Activated T-cell treated with anti-CD3 and anti-CD28 coated beads, Interleukin-2, amount 50 U/mL, for 1 hour (primary cell): ENCODE results near the gene ISYNA1.
A peak's percentile ranks its signal among the peaks of the same experiment; 100 is the strongest.

ENCODE experiments used
- DNase-seq: peaks from one replicate; pipeline ENCODE4 v3.0.0-alpha.2; 2020

Gene ISYNA1

GRCh38 chr19:18437491-18438330, at the start of gene ISYNA1:
Gene ISYNA1, minus strand, starts transcription at chr19:18438133. Its CDS starts 154 bp downstream, at chr19:18437979.
- peak; percentile 70 for DNase-seq

DNA sequence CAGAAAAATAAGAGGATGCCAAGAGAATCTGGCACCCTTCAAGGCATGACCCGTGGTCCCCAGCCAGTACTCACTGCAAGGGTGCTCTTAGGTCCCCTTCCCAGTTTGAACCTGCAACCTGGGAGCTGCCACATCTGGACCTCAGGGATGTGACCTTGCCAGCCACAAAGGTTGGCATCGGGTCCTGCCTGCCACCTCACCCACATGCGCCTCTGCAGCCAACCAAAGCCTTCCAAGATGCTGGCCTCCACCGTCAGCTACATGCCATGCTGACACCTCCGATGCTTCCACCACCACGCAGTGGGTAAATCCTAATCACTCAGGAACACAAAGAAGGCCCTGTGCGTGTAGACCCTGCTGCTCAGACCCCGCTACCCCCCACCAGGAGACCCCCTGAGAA, 48.8 kb upstream of the ISYNA1 start:
- DNase-seq: no peak

DNA sequence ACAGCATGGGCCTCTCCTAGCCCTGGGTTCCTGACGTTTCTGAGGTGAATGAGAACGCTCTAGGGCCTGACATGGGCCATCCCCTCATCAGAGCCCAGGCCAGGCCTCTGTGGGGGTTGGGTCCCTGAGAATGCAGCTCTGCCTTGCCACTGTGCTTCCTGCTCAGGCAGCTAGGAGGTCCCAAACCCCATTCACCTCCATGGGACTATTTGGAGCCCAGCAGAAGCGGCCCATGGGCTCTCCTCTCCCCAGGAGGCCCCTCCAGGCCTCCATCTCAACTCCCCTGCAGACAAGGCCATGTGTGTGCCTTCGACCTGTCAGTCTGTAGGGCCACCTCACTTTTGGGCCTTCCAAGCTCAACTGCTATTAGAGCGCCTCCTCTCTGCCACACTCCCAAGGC, 47.1 kb upstream of the ISYNA1 start:
- DNase-seq: no peak

DNA sequence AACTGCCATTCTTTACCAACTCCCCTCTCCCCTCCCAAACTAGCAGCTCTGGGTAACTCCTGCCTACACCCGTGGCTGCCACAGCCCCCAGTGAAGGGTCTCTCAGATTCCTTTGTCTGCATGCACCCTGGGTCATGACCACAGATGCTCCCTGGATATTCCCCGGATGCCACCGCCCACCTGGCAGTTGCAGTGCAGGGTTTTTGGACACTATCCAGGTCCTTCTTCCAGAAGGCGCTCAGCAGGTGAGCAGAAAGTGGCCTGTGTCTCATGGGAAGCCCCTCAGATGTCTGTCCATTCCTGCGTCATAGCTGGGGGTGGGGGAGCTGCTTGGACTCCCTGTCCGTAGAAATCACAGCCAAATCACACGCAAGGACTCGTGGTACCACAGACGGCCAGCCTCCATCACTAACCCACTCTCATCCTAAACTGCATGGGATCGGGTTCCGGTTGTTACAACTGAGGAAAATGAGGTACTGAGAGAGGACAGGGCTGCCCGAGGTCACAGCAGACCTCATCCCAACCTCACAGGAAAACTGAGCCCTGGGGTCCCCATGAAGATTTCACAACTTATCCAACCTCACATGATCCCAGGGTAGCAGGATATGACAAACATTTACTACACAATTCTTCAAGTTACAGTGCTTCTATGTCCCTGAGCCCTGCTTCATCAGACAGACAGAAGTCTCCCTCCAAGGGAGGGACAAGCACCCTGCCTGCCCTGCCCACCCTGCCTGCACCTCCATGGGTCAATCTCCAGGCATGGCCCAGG, 45.4 kb upstream of the ISYNA1 start:
- no peak for DNase-seq

GRCh38 chr19:18481505-18482222, 43.7 kb upstream of the ISYNA1 start:
- DNase-seq: no peak

GRCh38 chr19:18480006-18480691, 42.2 kb upstream of the ISYNA1 start:
- DNase-seq: no peak

GRCh38 chr19:18478545-18479311, 40.8 kb upstream of the ISYNA1 start:
- DNase-seq: no peak

GRCh38 chr19:18477974-18478373, 40.0 kb upstream of the ISYNA1 start:
- DNase-seq: no peak

DNA sequence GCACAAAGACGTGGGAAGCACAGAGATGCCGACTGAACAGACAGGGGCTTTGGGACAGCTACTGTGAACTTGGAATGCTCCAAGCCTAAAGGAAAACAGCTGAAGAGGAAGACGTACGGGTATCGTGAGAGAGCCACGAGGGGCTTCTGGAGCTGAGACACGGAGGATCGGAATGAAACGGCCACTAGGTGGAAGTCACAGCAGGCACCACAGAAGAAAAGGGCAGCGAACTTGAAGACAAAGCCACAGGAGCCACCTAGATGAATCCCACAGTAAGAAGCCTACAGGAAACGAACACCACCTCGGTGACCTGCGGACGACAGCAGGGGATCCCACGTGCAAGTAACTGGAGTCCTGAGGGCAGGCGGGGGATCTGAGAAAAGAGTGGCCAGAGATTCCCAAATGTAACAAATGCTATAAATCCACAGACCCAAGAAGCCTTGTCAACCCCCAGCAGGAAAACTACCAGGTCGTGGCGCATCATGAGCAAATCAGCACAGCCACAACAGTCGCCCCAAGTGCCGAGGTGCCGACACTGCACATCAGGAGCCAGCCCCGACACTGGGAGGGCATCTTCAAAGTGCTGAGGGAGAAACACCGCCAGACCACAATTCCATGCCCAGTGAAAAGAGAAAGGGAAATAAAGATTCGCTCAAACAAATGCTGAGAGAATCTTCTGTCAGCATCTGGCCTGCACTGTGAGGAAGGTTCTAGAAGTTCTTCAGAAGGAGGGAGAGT, 39.3 kb upstream of the ISYNA1 start:
- DNase-seq: no peak

DNA sequence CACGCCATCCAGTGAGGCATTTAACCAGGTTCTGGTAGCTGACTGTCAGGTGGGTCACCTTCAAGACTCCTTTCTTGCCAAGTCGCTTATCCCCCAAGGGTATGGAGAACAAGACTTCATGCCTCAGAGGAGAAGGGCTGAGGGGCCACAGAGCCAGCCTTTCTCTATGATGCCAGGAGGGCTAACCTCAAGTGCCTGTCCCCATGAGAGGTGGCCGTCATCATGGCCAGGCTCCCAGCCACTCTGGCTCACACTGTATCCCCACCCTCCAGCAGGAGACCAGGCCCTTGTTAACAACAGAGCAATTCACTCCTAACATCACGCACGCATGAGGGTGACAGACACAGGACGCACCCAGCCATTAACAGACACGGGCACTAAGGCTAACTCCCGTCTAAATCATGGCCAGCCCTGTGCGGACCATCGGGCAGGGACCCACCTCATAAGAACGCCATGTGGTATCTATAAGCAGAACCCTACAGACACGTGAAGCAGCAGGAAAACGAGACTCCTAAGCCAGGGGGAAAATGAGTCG, 38.6 kb upstream of the ISYNA1 start:
- DNase-seq: no peak

- no peak for DNase-seq
These were observed 37.9 kb upstream of the ISYNA1 start for GRCh38 chr19:18475762-18476331.

DNA sequence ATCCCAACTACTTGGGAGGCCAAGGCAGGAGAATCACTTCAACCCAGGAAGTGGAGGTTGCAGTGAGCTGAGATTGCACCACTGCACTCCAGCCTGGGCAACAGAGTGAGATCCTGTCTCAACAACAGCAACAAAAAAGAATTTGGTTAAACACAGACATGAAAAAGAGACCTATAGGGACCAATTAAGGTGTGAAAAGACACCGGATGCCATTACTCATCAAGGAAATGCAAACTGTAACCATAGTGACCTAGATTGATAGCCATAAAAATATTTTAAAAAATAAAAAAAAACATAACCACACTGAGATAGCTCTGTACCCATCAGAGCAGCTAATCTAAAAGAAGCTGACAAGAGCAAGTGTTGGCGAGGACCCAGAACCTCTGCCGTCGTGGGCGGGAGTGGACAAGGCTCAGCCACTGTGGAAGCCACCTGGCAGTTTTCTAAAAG, 37.1 kb upstream of the ISYNA1 start:
- no peak for DNase-seq

DNA sequence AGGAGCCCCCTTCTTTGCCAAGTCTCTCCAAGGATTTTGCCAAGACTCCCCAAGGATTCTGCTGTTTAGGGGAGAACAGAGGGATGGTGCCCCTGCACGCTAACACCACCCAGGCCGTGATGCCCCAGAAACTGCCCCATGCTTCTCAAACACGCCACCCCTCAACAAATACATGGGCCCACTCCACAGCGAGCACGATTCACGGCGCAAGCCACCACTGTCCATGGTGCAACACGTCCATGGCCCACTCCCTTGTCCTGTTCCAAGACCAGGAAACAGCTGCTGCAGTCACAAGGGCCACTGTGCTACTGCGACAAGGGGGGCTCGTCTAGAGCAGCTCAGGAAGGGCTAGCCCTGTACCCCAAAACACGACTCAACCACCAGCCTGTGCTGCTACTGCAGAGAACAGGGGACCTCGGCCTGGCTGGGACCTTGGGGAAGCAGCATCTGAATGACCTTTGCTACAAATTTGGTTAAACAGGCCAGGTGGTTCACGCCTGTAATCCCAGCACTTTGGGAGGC, 36.5 kb upstream of the ISYNA1 start:
- no peak for DNase-seq

DNA sequence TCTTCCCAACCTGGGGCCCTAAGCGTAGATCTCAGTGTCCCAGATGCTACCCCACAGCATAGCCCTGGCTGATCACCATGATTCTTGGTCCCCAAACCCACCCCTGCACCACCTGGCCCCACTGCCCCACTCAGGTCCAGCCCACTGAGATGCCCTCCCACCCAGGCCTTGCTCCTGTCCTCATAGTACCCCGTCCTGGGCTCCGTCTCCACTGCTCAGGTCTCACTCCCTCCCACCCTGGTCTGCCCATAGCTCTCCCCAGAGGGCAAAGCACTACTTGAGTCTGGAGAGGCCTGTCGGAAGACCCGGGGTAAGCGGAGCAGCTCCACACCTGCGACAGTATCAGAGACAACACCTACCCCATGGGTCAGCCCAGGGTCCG, 35.8 kb upstream of the ISYNA1 start:
- DNase-seq: no peak

GRCh38 chr19:18473003-18473705, 35.2 kb upstream of the ISYNA1 start:
- no peak for DNase-seq

DNA sequence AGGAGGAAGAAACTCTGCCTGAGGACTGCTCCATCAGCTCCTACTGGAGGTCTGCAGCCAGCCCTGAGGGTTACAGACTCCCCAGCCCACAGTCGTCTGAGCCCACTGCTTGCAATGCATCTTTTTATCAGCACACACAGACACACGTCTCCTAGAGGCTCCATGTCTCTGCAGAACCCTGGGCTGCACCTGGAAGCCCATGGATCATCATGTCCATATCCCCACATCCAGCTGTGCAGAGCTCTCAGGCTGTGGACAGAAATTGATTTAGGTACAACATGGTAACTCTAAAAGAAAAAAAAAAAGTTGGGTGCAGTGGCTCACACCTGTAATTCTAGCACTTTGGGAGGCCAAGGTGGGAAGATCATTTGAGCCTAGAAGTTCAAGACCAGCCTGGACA, 32.9 kb upstream of the ISYNA1 start:
- no peak for DNase-seq

DNA sequence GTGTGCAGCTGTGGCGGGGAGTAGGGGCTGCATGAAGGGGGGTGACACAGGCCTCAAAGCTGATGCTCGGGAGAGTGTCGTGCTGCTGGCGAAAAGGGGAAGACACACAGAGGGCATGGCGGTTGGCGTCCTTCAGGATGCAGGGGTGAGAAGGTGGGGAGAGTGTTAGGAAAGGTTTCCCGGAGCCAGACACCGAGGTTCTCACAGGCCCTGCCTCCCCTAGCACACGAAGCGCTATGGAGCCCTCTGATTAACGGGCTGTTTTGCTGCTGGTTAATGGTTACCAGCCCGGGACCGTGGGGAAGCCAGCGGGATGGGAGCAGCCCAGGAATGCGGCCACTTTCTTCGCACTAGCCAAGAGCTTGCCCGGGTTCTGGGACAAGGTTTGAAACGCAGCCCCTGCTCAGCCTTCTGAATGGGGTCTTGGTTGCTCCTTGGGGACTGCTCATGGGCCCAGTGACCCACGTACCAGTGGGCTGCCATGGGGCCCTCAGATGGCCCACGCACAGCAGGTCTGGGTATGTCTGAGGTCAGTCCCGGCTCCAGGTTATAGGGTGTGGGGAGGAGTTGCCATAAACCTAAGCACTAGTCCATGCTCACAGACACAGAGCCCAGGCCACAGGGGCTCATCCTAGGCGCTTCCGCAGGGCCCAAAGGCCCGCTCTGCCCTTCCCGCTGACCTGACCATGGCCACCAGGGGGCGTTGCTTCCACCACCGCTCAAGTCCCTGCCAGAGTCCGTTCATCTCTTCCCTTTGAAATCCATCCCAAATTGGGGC, 31.3 kb upstream of the ISYNA1 start:
- peak; percentile 69 for DNase-seq

GRCh38 chr19:18468517-18468916, 30.6 kb upstream of the ISYNA1 start:
- DNase-seq: no peak

- DNase-seq: no peak
These were observed 30.0 kb upstream of the ISYNA1 start for GRCh38 chr19:18467978-18468377.
